Epithelial cell of esophagus (primary cell): ENCODE data around the gene MSTO1.
A peak's percentile ranks its signal among the peaks of the same experiment; 100 is the strongest.
"Not testable (repeated sequence)": the region's sequence is repeated elsewhere in the genome, so short reads cannot be mapped to it uniquely, and the experiment has no call there.

ENCODE experiments used
- DNase-seq: peaks from one replicate; pipeline ENCODE4 v3.0.0; 2010; ENCODE audit warnings: low read depth
- H3K4me3 ChIP-seq: 2 replicates; pipeline ENCODE4 v1.5.1; 2011; ENCODE audit warnings: mild to moderate bottlenecking, low read length, control low read depth
- CTCF ChIP-seq: IDR thresholded peaks from 2 replicates; pipeline ENCODE4 v1.5.1; 2011; ENCODE audit warnings: low read depth, mild to moderate bottlenecking, low read length, control low read depth, inconsistent platforms; ENCODE audit not compliant: insufficient read depth; ENCODE audit errors: missing control alignments

The MSTO1 gene

DNA sequence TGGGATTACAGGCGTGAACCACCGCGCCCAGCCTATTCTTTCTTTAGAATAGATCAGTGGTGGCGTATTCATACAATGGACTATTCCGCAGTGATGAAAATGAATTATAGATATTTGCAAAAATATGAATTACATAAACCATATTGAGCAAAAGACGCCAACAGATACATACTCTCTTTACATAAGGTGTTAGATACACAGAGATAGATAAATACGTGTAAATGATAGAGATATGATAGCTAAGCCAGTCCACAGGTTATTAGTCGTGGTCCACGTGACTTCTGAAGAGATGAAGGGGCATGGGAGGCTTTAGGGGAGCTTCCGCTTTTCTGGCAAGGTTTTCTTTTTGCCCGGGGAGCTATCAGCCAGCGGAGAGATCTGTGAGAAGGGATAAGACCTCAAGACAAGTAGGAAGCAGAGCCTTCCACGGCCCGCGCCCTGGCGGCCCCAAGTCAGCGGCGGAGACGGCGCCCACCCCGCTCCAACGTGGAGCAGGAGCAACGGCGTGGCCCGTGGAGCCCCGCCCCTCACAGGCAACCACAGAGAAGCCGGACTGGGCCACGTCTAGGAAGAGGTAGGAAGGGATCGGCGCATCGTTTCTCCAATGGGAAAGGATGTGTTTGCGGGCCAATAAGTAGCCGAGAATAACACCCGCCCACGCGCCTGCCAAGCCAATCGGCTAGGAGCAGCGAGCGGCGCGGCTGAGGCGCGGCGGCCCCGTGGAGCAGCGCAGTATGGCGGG lies at the start of gene MSTO1:
Gene MSTO1, plus strand, starts transcription at position 704 of the 742 bp plus-strand sequence. Its CDS starts 31 bp downstream, at position 735.
- peak; percentile 99 for DNase-seq
- peak within 1 kb of the TSS; percentile 88 for H3K4me3 ChIP-seq
- TF ChIP-seq CTCF, result no peak

- H3K4me3 ChIP-seq, result peak overlapping the region; percentile 88
Measured at GRCh38 chr1:155561779-155562580, 48.0 kb upstream of the MSTO1 start.

DNA sequence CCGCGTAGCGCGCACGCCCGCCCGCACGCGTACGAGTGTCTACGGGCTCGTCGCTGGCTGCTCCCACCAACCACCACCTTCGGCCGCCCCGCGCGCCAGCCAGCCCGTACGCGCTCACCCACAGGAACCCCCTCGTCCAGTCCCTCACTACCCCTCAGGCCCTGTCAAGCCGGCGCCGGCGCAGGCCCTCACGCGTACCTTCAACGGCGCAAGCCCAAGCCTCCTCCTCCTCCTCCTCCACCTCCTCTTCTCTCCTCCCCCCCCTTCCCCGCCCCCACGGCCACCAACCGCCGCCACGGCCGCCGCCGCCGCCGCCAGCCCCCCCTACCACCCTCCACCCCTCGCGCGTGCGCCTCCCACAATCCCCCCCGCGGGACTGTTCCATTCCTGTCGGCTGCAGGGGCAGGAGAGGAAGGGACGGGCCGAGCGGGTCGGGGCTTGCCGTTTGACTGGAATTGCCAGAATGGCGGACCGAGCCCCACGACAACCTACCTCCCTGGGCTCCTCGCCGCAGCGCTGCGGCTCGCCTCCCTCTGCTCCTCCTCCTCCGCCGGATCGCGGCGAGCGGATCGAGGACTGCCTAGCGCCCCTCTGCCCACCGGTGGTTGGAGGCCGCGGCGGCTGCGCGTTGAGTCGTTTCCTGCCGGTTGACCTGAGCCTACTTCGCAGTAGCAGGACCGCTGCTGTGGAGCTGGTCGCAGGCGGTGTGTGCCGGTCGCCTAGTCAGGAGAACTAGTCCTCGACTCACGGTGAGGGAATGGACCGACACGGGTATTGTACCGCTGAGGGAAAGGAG lies 47.2 kb upstream of the MSTO1 start, which contains the start of gene ASH1L:
Gene ASH1L, minus strand, starts transcription at position 223 of the 796 bp plus-strand sequence. CDS start 41,284 bp downstream, outside the sequence.
- peak within 1 kb of the TSS; percentile 88 for H3K4me3 ChIP-seq
- peak; percentile 94 for DNase-seq
- no peak for TF ChIP-seq CTCF

More at GRCh38 chr1:155561779-155562580, 48.0 kb upstream of the MSTO1 start:
- not testable (repeated sequence) for DNase-seq

- peak; percentile 29 for DNase-seq
- H3K4me3 ChIP-seq, result peak overlapping the region; percentile 88
Measured at GRCh38 chr1:155563377-155564022, 46.5 kb upstream of the MSTO1 start.

- TF ChIP-seq CTCF, result no peak
- DNase-seq, result no peak
- H3K4me3 ChIP-seq, result no peak overlapping the region
Measured at GRCh38 chr1:155569988-155570592, 39.9 kb upstream of the MSTO1 start.

- H3K4me3 ChIP-seq, result no peak overlapping the region
- no peak for TF ChIP-seq CTCF
- no peak for DNase-seq
Measured at GRCh38 chr1:155570593-155570990, 39.4 kb upstream of the MSTO1 start.

DNA sequence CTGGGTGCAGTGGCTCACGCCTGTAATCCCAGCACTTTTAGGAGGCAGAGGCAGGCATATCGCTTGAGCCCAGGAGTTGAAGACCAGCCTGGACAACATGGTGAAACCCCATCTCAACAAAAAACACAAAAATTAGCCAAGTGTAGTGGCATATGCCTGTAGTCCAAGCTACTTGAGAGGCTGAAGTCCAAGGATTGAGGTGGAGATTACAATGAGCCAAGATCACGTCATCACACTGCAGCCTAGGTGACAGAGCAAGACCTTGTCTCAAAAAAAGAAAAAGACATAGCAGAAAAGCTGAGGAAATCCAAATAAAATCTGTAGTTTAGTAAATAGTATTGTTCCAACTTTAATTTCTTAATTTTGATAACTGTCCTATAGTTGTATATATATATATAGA lies 35.9 kb upstream of the MSTO1 start:
- no peak for DNase-seq
- no peak overlapping the region for H3K4me3 ChIP-seq
- no peak for TF ChIP-seq CTCF

DNA sequence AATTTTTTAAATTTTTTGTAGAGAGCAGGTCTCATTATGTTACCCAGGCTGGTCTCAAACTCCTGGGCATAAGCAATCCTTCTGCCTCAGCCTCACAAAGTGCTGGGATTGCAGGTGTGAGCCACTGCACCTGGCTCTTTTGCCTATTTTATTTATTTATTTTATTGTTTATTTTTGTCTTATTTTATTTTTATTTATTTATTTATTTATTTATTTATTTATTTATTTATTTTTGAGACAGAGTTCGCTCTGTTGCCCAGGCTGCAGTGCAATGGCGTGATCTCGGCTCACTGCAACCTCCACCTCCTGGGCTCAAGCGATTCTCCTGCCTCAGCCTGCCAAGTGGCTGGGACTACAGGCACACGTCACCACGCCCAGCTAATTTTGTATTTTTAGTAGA lies 34.4 kb upstream of the MSTO1 start:
- not testable (repeated sequence) for DNase-seq, H3K4me3 ChIP-seq

GRCh38 chr1:155583846-155584245 lies 26.2 kb upstream of the MSTO1 start:
- DNase-seq, H3K4me3 ChIP-seq: not testable (repeated sequence)

DNA sequence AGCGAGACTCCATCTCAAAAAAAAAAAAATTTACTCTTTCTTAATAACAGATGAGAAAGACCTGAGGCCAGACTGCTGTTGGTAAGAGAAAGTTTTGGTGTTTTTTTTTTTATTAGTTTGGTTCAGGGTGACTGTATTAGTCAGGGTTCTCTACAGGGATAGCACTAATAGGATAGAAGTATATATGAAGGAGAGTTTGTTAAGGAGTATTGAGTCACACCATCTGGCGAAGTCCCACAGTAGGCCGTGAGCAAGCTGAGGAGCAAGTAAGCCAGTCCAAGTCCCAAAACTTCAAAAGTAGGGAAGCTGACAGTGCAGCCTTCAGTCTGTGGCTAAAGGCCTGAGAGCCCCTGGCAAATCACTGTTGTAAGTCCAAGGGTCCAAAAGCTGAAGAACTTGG lies 20.7 kb upstream of the MSTO1 start:
- H3K4me3 ChIP-seq, DNase-seq: not testable (repeated sequence)
